BE2C (cell line): Measurements from ENCODE around the gene PNMA8A.

Experiments used
- DNase-seq: peaks from one replicate; pipeline ENCODE4 v3.0.0-alpha.2; 2020
- H3K27me3 ChIP-seq: fragments of 250-450 bp; sonication (Bioruptor Pico); 2 replicates; pipeline ENCODE4 v1.5.1; 2020; ENCODE audit warnings: mild to moderate bottlenecking
- H3K36me3 ChIP-seq: fragments of 250-450 bp; sonication (Bioruptor Pico); 2 replicates; pipeline ENCODE4 v1.5.1; 2020; ENCODE audit warnings: mild to moderate bottlenecking
- H3K4me1 ChIP-seq: fragments of 250-450 bp; sonication (Bioruptor Pico); 2 replicates; pipeline ENCODE4 v1.5.1; 2020
- H3K4me3 ChIP-seq: 2 replicates; pipeline ENCODE4 v1.5.1; 2011; ENCODE audit warnings: low read depth, low read length
- H3K9me3 ChIP-seq: fragments of 250-450 bp; sonication (Bioruptor Pico); 2 replicates; pipeline ENCODE4 v1.5.1; 2020
- TF ChIP-seq, protein P1 (sequence below): IDR thresholded peaks from 2 replicates; pipeline ENCODE4 v1.5.1; 2012; ENCODE audit warnings: mild to moderate bottlenecking, low read depth, low read length

Gene PNMA8A

DNA sequence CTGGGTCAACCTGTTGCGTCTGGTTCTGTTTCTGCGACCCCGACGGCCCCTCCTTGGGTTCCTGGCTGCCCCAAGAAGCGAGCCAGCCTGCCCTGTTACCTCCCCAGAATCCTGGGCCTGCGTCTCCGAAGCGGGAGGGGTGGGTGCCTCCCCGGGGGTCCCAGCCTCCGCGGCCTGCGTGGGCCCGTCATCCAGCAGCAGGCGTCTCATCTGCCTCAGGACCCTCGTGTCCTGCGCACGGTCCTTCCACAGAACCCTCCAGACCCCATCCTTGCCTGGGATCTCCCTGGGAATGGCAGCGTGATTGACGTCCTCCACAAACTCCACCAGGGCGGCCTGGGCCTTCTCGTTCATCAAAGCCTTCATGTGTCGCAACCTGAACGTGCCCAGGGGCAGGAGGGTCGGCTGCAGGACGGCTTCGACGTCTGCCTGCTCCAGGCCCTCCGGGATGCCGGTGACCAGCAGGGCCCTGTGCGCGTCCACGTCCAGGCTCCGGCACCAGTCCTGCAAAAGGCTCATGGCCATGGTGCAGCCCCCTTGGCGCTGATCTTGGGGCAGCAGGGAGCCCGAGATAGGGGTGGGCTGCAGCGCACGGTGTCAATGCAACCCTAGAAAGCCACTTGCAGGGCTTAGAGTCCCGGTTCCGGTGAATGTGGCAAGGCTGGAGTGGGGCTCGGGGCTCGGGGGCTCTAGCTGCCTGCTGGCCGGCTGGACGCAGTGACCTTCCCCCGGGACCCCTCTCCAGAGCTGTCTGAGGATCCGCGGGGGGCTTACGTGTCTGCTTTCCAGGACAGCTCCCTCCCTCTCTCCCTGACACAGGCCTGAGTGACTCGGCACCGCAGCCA, 23.8 kb upstream of the PNMA8A start:
- Histone ChIP-seq H3K27me3 (no peaks in the 10 kb centered on the region), H3K4me3 (peak overlapping the region; percentile 73), H3K4me1 (no peaks in the 10 kb centered on the region), H3K36me3 (no peaks in the 10 kb centered on the region), H3K9me3 (no peaks in the 10 kb centered on the region)
- no peak for DNase-seq
- TF ChIP-seq, protein P1, sequence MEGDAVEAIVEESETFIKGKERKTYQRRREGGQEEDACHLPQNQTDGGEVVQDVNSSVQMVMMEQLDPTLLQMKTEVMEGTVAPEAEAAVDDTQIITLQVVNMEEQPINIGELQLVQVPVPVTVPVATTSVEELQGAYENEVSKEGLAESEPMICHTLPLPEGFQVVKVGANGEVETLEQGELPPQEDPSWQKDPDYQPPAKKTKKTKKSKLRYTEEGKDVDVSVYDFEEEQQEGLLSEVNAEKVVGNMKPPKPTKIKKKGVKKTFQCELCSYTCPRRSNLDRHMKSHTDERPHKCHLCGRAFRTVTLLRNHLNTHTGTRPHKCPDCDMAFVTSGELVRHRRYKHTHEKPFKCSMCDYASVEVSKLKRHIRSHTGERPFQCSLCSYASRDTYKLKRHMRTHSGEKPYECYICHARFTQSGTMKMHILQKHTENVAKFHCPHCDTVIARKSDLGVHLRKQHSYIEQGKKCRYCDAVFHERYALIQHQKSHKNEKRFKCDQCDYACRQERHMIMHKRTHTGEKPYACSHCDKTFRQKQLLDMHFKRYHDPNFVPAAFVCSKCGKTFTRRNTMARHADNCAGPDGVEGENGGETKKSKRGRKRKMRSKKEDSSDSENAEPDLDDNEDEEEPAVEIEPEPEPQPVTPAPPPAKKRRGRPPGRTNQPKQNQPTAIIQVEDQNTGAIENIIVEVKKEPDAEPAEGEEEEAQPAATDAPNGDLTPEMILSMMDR = no peak

DNA sequence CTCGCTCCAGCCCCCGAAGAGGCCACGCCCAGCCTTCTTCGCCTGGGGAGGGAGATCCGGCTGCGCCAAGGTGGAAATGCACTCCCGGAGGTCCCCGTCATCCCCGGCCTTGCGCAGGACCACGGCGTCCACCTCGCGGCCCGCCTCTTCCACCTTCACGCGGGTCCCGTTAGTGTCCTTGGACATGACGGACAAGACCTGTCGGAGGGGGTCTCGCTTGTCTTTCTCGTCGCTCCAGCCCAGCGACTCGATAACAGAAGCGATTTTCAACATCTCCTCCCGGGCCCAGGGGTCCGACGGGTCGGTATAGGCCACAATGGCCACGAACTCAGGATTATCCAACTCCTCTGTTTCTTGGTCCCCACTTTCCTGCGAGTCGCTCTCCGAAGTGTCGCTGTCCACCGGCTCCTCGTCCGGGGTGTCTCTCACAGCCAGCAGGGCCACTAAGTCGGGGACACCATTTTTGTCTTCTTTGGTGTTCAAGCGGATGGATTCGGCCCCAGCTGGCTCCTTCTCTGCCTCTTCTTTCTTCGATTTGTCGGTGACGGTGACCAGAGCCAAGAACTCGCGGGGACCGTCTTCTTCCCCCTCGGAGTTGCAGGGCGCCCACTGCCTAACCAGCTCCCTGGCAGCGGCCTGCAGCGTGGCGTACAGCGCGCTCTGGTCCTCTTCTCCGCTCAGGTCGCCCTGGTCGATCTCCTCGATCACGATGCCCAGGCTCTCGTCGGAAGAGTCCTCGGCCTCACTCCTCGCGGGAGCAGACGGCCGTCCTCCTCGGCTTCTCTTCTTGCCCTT, 23.0 kb upstream of the PNMA8A start:
- no peaks in the 10 kb centered on the region for H3K27me3 ChIP-seq
- TF ChIP-seq, protein P1 = no peak
- no peaks in the 10 kb centered on the region for H3K9me3 ChIP-seq
- H3K4me3 ChIP-seq = no peak overlapping the region
- H3K4me1 ChIP-seq = no peaks in the 10 kb centered on the region
- no peaks in the 10 kb centered on the region for H3K36me3 ChIP-seq
- DNase-seq = no peak

DNA sequence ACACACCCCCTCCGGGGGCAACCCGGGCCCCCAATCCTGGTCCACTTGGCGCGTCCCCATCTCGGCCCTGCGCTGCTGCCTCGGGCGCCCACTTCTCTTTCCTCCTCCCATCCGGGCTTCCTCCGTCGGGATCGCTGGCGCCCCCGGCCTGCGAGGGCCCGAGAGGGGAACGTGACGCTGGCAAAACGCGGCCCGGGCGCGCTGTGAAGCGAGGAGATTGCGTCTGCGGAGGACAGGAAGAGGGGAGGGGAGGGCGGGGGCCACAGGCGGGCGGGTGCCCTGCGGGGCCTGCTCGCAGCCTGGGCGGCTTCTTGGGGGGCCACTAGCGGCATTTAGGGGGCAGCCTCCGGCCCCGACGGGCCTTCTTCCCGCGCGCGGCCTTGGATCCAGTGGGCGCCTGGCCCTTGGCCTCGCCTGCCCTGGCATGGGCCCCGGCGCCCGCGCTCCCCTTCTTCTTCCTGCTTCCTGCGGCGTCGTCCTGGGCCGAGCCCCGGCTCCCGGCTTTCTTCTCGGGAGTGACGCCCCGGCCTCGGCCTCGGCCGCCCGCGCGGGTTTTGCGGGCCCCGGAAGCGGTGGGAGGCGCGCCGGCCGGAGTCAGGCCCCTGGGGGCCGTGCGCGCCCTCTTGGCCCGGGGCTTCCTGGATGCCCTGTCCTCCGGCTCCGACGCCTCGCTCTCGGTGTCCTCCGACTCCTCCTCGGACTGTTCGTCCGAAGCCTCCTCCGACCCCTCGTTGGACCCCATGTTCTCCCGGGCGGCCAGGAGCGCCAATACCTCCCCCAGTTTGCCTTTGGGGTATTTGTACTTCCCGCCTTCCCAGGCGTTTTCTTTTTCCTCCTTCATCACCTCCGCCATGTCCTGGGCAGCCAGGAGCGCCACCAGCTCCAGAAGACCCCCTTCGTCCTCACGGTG, 22.1 kb upstream of the PNMA8A start:
- DNase-seq = no peak
- H3K27me3 ChIP-seq = no peaks in the 10 kb centered on the region
- H3K4me3 ChIP-seq = no peak overlapping the region
- TF ChIP-seq, protein P1 = no peak
- no peaks in the 10 kb centered on the region for H3K36me3 ChIP-seq
- H3K9me3 ChIP-seq = no peaks in the 10 kb centered on the region
- no peaks in the 10 kb centered on the region for H3K4me1 ChIP-seq

DNA sequence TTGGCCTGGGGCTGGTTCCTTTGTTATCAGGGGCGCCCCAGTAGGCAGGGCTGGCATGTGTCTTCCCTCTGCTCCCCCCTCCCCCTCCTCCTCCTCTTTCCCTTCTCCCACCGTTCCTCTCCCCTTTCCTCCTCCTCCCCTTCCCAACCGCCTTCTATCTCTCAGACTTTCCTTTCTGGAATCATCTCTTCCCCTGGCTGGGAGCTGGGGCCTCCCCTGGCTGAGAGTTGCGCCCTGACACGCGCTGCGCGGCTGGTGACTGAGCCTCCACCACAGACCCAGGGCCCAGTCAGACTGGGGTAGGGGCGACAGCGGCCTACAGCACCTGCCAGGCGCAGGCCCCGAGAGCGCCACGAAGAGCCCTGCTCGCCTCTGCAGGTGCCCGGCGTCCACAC, 21.5 kb upstream of the PNMA8A start:
- H3K9me3 ChIP-seq = no peaks in the 10 kb centered on the region
- DNase-seq = no peak
- no peaks in the 10 kb centered on the region for H3K36me3 ChIP-seq
- H3K4me1 ChIP-seq = no peaks in the 10 kb centered on the region
- H3K4me3 ChIP-seq = no peak overlapping the region
- TF ChIP-seq, protein P1 = no peak
- no peaks in the 10 kb centered on the region for H3K27me3 ChIP-seq

DNA sequence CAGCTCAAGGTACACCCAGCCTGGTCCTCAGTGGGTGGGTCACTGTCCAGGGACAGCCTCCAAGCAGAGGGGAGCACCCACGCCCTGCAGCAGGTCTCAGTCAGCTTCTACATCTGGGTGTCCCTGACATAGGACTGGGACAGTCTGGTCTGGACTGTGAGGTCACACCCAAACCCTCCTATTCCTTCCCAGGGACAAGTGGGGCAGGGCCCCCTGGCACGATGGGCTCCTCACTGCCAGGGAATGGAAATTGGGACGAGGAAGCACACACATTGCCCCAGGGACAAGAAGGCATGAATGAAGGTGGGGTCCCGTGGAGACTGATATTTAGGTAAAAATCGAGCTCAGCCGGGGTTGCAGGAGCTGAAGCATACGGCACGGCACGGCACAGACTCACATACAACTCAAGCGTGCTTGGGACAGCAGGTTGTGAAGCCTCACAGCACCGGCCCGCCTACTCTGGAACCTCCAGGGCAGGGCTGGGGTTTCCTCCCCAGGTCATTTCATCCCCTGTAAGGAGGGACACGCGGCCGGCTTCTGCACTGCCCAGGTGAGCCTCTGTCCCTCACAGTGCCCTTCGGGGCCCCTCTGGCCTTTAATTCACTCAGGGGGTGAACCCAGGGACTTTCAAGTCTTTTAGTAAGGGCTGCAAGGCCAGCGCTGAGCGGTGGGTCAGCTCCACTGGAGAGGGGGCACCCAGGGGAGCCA, 20.8 kb upstream of the PNMA8A start:
- no peaks in the 10 kb centered on the region for H3K9me3 ChIP-seq
- H3K36me3 ChIP-seq = no peaks in the 10 kb centered on the region
- no peak overlapping the region for H3K4me3 ChIP-seq
- H3K27me3 ChIP-seq = no peaks in the 10 kb centered on the region
- H3K4me1 ChIP-seq = no peaks in the 10 kb centered on the region
- no peak for DNase-seq
- TF ChIP-seq, protein P1 = no peak
